GM18511 (cell line): ENCODE measurements around the gene BRIX1.
"Not testable (repeated sequence)": the region's sequence is repeated elsewhere in the genome, so short reads cannot be mapped to it uniquely, and the experiment has no call there.

Experiments used
- ATAC-seq: cut with Tn5 transposase; IDR thresholded peaks from one replicate; pipeline ENCODE4 v1.9.1; 2021; ENCODE audit warnings: mild to moderate bottlenecking, moderate library complexity; ENCODE audit not compliant: unreplicated experiment

Gene BRIX1

DNA sequence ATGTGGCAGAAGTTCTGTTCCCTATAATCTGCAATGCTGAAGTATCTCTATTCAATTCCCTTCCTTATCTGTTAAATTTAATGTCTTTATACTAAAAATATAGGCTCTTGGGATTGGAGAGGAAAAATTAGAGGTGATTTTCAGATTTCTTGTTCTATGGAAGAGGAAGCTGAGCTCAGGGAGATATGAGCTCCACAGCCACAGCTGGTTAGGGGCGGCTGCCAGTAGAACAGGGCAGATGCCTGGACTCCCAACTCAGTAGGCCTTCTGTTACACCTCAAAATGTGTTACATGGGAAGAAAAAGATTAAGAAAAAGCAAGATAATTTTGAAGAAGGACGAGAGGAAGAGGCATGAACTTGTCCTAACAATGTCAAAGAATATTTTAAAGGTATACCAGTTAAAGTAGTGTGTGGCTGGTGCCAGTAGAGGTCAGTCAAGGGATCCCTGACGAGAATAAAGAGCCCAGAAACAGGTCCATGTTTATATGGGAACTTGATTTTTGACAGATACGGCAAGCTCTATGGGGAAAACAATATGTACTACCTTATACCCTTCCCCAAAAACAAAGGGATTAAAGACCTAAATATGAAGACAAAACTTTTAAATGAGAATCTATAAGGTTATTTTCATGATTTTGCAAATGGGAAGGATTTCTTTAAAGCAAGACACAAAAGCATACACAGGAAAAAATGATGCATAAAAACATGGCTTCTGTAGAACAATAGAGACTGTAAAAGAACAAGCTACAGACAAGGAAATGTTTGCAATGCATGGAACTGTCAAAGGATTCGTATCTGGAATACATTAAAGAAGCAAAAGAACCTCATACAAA is 42.6 kb downstream of the BRIX1 start:
- no peak for ATAC-seq

DNA sequence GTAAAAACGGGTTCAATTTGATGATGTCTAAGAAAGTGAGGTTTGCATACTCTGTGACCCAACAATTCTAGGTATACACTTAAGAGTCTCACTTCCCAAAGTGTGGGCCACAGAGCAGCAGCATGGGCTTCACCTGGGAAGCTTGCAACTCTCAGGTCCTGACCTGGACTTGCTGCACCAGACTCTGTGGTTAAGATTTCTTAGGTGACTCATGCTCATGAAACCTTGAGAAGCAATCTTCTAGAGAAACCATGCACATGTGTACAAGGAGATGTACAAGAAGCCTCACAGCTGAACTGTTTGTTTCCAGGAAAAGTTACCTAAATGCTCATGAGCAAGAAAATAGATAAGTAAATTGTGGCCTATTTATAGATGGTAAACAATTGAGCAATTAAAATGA is 43.8 kb downstream of the BRIX1 start:
- peak; percentile 93 for ATAC-seq

DNA sequence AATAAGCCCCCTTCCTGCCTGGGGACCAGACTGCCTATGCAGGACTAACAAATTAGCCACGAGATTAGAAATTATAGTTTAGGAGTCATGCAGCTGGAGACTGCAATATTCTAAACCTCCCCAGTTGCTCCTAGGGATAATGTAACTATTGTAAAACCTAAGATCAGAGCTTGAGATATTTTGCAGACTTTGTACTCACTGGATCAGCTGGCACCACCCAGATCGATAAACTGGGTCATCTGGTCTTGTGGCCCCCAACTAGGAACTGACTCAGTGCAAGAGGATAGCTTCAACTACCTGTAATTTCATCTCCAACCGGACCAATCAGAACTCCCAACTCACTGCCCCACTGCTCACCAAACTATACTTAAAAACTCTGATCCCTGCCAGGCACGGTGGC is 52.0 kb downstream of the BRIX1 start:
- ATAC-seq = no peak

DNA sequence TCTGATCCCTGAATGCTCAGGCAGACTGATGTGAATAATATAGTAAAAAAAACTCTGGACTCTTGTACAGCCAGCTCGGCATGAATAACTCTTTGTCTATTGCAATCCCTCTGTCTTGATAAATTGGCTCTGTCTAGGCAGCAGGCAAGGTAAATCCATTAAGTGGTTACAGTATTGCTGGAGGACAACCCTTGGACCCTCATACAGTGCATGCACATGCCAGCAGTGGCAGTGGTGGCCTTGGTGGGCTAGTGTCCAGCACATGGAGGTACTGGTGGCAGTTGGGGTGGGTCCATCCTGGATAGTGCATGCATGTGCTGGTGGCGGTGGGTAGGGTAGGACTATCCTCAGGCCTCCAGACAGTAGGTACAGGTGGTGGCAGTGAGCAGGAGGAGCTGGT is 52.7 kb downstream of the BRIX1 start:
- no peak for ATAC-seq

DNA sequence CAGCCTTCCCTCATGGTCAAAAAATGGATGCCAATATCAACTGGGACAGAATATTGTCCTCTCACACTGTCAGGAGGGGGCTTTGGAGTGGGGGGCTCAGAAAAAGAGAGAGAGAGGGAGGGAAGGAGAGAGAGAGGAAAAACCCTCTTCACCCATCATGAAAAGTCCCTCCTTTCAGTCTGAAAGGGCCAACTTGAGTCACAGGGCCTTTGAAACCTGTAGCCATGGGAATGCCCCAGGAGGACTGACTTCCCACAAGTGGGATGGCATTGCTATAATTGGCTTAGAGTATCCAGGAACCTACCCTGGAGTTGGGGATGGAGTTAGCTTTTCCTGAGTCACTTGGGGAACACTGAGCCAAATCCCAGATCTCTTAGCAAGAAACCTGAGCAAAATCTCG is 55.0 kb downstream of the BRIX1 start:
- ATAC-seq = no peak

DNA sequence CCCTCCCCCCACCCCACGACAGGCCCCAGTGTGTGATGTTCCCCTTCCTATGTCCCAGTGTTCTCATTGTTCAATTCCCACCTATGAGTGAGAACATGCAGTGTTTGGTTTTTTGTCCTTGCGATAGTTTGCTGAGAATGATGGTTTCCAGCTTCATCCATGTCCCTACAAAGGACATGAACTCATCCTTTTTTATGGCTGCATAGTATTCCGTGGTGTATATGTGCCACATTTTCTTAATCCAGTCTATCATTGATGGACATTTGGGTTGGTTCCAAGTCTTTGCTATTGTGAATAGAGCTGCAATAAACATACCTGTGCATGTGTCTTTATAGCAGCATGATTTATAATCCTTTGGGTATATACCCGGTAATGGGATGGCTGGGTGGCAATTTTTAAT is 56.1 kb downstream of the BRIX1 start:
- not testable (repeated sequence) for ATAC-seq
